OCI-LY1 (cell line): ENCODE measurements around the gene GULP1.

ENCODE experiments used
- H2AFZ ChIP-seq: fragments of 200-600 bp; sonication (generic), shearing (Covaris generic); 2 replicates; pipeline ENCODE4 v1.6.0; 2014; ENCODE audit warnings: antibody characterized with exemption, mild to moderate bottlenecking, low read length
- H3F3A ChIP-seq: fragments of 200-600 bp; sonication (generic), shearing (Covaris generic); 2 replicates; pipeline ENCODE4 v1.6.0; 2014; ENCODE audit warnings: mild to moderate bottlenecking, antibody characterized with exemption, low read length, moderate library complexity; ENCODE audit not compliant: insufficient read depth
- H3K27ac ChIP-seq: fragments of 200-600 bp; sonication (generic); 2 replicates; pipeline ENCODE4 v1.5.1; 2014; ENCODE audit warnings: low read length, mixed run types, mild to moderate bottlenecking, low read depth; ENCODE audit not compliant: poor library complexity, severe bottlenecking
- H3K27me3 ChIP-seq: fragments of 200-600 bp; sonication (generic); 2 replicates; pipeline ENCODE4 v1.6.0; 2014; ENCODE audit warnings: antibody characterized with exemption, mild to moderate bottlenecking, low read length, moderate library complexity; ENCODE audit not compliant: insufficient read depth
- H3K36me3 ChIP-seq: fragments of 200-600 bp; sonication (generic); 2 replicates; pipeline ENCODE4 v1.6.1; 2014; ENCODE audit warnings: mild to moderate bottlenecking, antibody characterized with exemption, low read length, moderate library complexity, mixed read lengths; ENCODE audit not compliant: insufficient read depth
- H3K4me1 ChIP-seq: fragments of 200-600 bp; sonication (generic); 2 replicates; pipeline ENCODE4 v1.5.1; 2014; ENCODE audit warnings: mild to moderate bottlenecking, low read length, moderate library complexity; ENCODE audit not compliant: insufficient read depth, severe bottlenecking
- H3K4me2 ChIP-seq: fragments of 200-600 bp; sonication (generic), shearing (Covaris generic); 2 replicates; pipeline ENCODE4 v1.6.1; 2014; ENCODE audit warnings: low read length
- H3K4me3 ChIP-seq: fragments of 200-600 bp; sonication (generic); 2 replicates; pipeline ENCODE4 v1.5.1; 2014; ENCODE audit warnings: low read length, low read depth, mild to moderate bottlenecking, mixed read lengths; ENCODE audit not compliant: poor library complexity, severe bottlenecking
- H3K79me2 ChIP-seq: fragments of 200-600 bp; shearing (Covaris generic); 2 replicates; pipeline ENCODE4 v1.6.1; 2016; ENCODE audit warnings: mixed run types, low read length, mixed read lengths; ENCODE audit not compliant: insufficient read depth
- H3K9ac ChIP-seq: fragments of 200-600 bp; sonication (generic), shearing (Covaris generic); 2 replicates; pipeline ENCODE4 v1.6.1; 2014; ENCODE audit warnings: mild to moderate bottlenecking, low read length, mixed read lengths
- H3K9me2 ChIP-seq: fragments of 200-600 bp; sonication (generic), shearing (Covaris generic); 2 replicates; pipeline ENCODE4 v1.6.1; 2014; ENCODE audit warnings: low read depth, mild to moderate bottlenecking, low read length, mixed read lengths
- H3K9me3 ChIP-seq: fragments of 200-600 bp; shearing (Covaris generic); 2 replicates; pipeline ENCODE4 v1.6.1; 2014; ENCODE audit warnings: low read length, mixed read lengths
- H4K20me1 ChIP-seq: fragments of 200-600 bp; sonication (generic), shearing (Covaris generic); 2 replicates; pipeline ENCODE4 v1.6.0; 2016; ENCODE audit warnings: mild to moderate bottlenecking, low read length; ENCODE audit not compliant: insufficient read depth
- CTCF ChIP-seq: fragments of 200-600 bp; sonication (generic), shearing (Covaris generic); IDR thresholded peaks from 2 replicates; pipeline ENCODE4 v1.5.1; 2017; ENCODE audit warnings: mild to moderate bottlenecking, antibody characterized with exemption, low read length, moderate library complexity, mixed read lengths
- EZH2 ChIP-seq: fragments of 200-600 bp; sonication (generic), shearing (Covaris generic); IDR thresholded peaks from 2 replicates; pipeline ENCODE4 v1.8.0; 2017; ENCODE audit warnings: borderline replicate concordance, mixed run types, mild to moderate bottlenecking, antibody characterized with exemption, low read length, moderate library complexity, mixed read lengths

Gene GULP1

GRCh38 chr2:188308483-188308882, 16.8 kb downstream of the GULP1 start:
- Histone ChIP-seq H3K9me3 (no peaks in the 10 kb centered on the region), H3K27ac (no peak overlapping the region)

GRCh38 chr2:188309364-188309763, 17.7 kb downstream of the GULP1 start:
- no peaks in the 10 kb centered on the region for H3K9me3 ChIP-seq
- H3K27me3 ChIP-seq: no peaks in the 10 kb centered on the region
- TF ChIP-seq CTCF (no peak), EZH2 (no peak)
- no peaks in the 10 kb centered on the region for H4K20me1 ChIP-seq
- no peaks in the 10 kb centered on the region for H3K36me3 ChIP-seq
- no peaks in the 10 kb centered on the region for H3K9me2 ChIP-seq
- no peak overlapping the region for H2AFZ ChIP-seq
- H3K27ac ChIP-seq: no peak overlapping the region
- no peak overlapping the region for H3K9ac ChIP-seq
- no peak overlapping the region for H3K4me3 ChIP-seq
- H3K4me2 ChIP-seq: no peak overlapping the region
- H3K79me2 ChIP-seq: no peaks in the 10 kb centered on the region
- H3F3A ChIP-seq: no peaks in the 10 kb centered on the region
- no peaks in the 10 kb centered on the region for H3K4me1 ChIP-seq

More at GRCh38 chr2:188308483-188308882, 16.8 kb downstream of the GULP1 start:
- Histone ChIP-seq H3K4me3 (no peak overlapping the region), H3K27me3 (no peaks in the 10 kb centered on the region), H4K20me1 (no peaks in the 10 kb centered on the region), H3F3A (no peaks in the 10 kb centered on the region), H2AFZ (no peak overlapping the region), H3K9ac (no peak overlapping the region), H3K79me2 (no peaks in the 10 kb centered on the region), H3K4me2 (no peak overlapping the region), H3K9me2 (no peaks in the 10 kb centered on the region), H3K4me1 (no peaks in the 10 kb centered on the region), H3K36me3 (no peaks in the 10 kb centered on the region)
- TF ChIP-seq CTCF (no peak), EZH2 (no peak)

GRCh38 chr2:188314314-188315054, 22.8 kb downstream of the GULP1 start:
- Histone ChIP-seq H3F3A (no peaks in the 10 kb centered on the region), H4K20me1 (no peaks in the 10 kb centered on the region), H3K9ac (no peak overlapping the region), H3K36me3 (no peaks in the 10 kb centered on the region), H3K4me3 (no peak overlapping the region), H3K4me1 (no peaks in the 10 kb centered on the region), H3K27me3 (no peaks in the 10 kb centered on the region), H3K9me2 (no peaks in the 10 kb centered on the region), H3K9me3 (no peaks in the 10 kb centered on the region), H3K27ac (no peak overlapping the region), H3K4me2 (no peak overlapping the region), H3K79me2 (no peaks in the 10 kb centered on the region), H2AFZ (no peak overlapping the region)
- TF ChIP-seq CTCF (no peak), EZH2 (no peak)
